GM12892 (cell line): Measurements from ENCODE around the gene CSTF2T.

Source experiments
- POLR2A ChIP-seq: IDR thresholded peaks from 2 replicates; pipeline ENCODE4 v1.6.1; 2011; ENCODE audit warnings: low read depth, low read length, control low read depth
- POLR2AphosphoS5 ChIP-seq: IDR thresholded peaks from 2 replicates; pipeline ENCODE4 v1.6.1; 2011; ENCODE audit warnings: low read depth, low read length, control low read depth

DNA sequence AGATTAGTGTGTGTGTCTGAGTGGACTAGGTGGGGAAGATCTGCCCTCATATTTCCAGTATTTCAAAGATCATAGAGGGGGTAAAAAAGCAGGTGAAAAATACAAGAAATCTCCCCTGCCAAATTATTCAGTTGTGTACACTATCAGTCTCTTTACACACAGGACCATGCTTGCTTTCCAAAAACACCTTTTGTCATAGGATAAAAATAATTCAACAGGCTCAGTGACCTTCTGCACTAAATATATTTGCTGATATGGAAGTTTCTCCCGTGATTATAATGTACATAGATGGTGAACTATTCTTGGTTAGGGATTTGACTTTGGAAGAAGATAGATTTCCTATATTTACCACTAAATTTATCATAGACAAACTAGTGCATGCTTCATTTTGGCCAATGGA lies 24.6 kb upstream of the CSTF2T start:
- TF ChIP-seq POLR2A (no peak), POLR2AphosphoS5 (no peak)
